Caco-2 (cell line): ENCODE results near the gene ATAD3C. TPM values are rescaled to one million over a fixed set of nuclear protein-coding genes. Genes with fewer than 3 reads are reported as not detected.
"Not testable (repeated sequence)": the region's sequence is repeated elsewhere in the genome, so short reads cannot be mapped to it uniquely, and the experiment has no call there.

Experiments
- BruUV-seq: library from RNA; stranded (reverse); fragments of 400-500 nt; replicated peaks from 2 replicates; lab custom pipeline; 2021; lab: Mats Ljungman, UMichigan
- CTCF ChIA-PET: fragments of 300-600 bp; sonication (Branson Sonifier 250); formaldehyde crosslinking; loops from one replicate; lab custom pipeline; 2022; ENCODE audit warnings: antibody characterized with exemption; lab: Charles Lee
- POLR2A ChIA-PET: fragments of 300-600 bp; sonication (Branson Sonifier 250); formaldehyde crosslinking; loops from one replicate; lab custom pipeline; 2022; ENCODE audit warnings: antibody characterized with exemption; lab: Charles Lee
- DNase-seq, 2 experiments: peaks; one replicate each; pipeline versions ENCODE4 v3.0.0 to v3.0.0-alpha.2; 2020 to 2022
- H3K27me3 ChIP-seq: replicated peaks from 2 replicates; pipeline ENCODE4 v1.6.0; 2011; ENCODE audit warnings: low read length; ENCODE audit not compliant: control insufficient read depth, insufficient read depth
- H3K36me3 ChIP-seq: 2 replicates; pipeline ENCODE4 v1.5.1; 2011; ENCODE audit warnings: low read length; ENCODE audit not compliant: control insufficient read depth, insufficient read depth
- H3K4me1 ChIP-seq: fragments of 250-450 bp; sonication (Bioruptor Pico); 2 replicates; pipeline ENCODE4 v1.5.1; 2020; ENCODE audit warnings: mild to moderate bottlenecking
- H3K4me3 ChIP-seq: 2 replicates; pipeline ENCODE4 v1.5.1; 2011; ENCODE audit warnings: low read depth, mild to moderate bottlenecking, control low read depth, low read length
- H3K9me3 ChIP-seq: fragments of 250-450 bp; sonication (Bioruptor Pico); 2 replicates; pipeline ENCODE4 v1.5.1; 2020; ENCODE audit warnings: mild to moderate bottlenecking, moderate library complexity
- H3K27ac Mint-ChIP-seq: one replicate; pipeline ENCODE4 v1.8.0; 2022; ENCODE audit warnings: mixed read lengths; ENCODE audit not compliant: unreplicated experiment
- H3K27me3 Mint-ChIP-seq: one replicate; pipeline ENCODE4 v1.8.0; 2022; ENCODE audit warnings: mixed read lengths; ENCODE audit not compliant: insufficient read depth, unreplicated experiment
- H3K36me3 Mint-ChIP-seq: one replicate; pipeline ENCODE4 v1.8.0; 2022; ENCODE audit warnings: mild to moderate bottlenecking, mixed read lengths; ENCODE audit not compliant: insufficient read depth, unreplicated experiment
- H3K4me1 Mint-ChIP-seq: one replicate; pipeline ENCODE4 v1.8.0; 2022; ENCODE audit warnings: low read depth, mixed read lengths; ENCODE audit not compliant: unreplicated experiment
- H3K4me3 Mint-ChIP-seq: one replicate; pipeline ENCODE4 v1.8.0; 2022; ENCODE audit warnings: mild to moderate bottlenecking, moderate library complexity, mixed read lengths; ENCODE audit not compliant: unreplicated experiment
- H3K9me3 Mint-ChIP-seq: one replicate; pipeline ENCODE4 v1.8.0; 2022; ENCODE audit warnings: mixed read lengths; ENCODE audit not compliant: unreplicated experiment
- intact Hi-C: fragments of 100-400 bp; cut with micrococcal nuclease; formaldehyde crosslinking; loops from one replicate; pipeline ENCODE4 v1.10.0; 2022; ENCODE audit not compliant: unreplicated experiment
- total RNA-seq: library from RNA; stranded (reverse); gene quantifications from 2 replicates; pipeline ENCODE4 v1.2.3, GENCODE V29; 2022
- TF ChIP-seq, protein P1 (sequence below), 2 experiments: fragments of 200-600 bp in 1 of 2; IDR thresholded peaks; 1 replicate in 1 of 2; 2 replicates in 1 of 2; pipeline versions ENCODE4 v1.5.1 to v1.8.0; 2011 to 2022; ENCODE audit warnings: antibody characterized with exemption in 1 of 2, control low read depth in 1 of 2, inconsistent platforms in 1 of 2, low read depth in 1 of 2, low read length in 1 of 2, mild to moderate bottlenecking in 1 of 2, moderate library complexity in 1 of 2; ENCODE audit not compliant: insufficient read depth in 1 of 2, severe bottlenecking in 1 of 2, unreplicated experiment in 1 of 2

ATAD3C gene
- total RNA-seq, 1 experiment from 2014 or later, result 0.95 TPM

DNA sequence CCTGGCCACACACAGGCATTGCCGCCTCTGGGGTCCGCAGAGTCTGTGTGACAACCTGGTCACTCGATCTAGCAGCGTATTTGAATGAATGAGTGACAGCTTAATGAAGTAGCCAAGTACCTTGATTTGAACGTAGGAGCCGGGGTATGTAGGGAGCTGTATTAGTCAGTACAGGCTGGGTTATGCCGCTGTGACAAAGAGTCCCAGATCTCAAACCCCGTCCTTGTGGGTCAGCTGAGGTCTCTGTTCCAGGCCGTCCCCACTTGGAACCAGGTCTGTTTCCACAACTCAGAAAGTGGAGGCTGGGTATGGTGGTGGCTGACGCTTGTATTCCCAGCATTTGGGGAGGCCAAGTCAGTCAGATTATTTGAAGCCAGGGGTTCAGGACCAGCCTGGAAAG is 42.1 kb downstream of the ATAD3C start:
- Mint-ChIP-seq H3K27ac (no peak overlapping the region), H3K4me1 (no peaks in the 10 kb centered on the region), H3K36me3 (peaks cover 82% of the 10 kb centered on the region), H3K9me3 (no peaks in the 10 kb centered on the region), H3K4me3 (no peak overlapping the region), H3K27me3 (no peaks in the 10 kb centered on the region)
- BruUV-seq, result no TSS peak
- no peak overlapping the region for H3K4me3 ChIP-seq
- peaks cover 4% of the 10 kb centered on the region for H3K36me3 ChIP-seq
- H3K4me1 ChIP-seq, result no peaks in the 10 kb centered on the region
- TF ChIP-seq, protein P1, sequence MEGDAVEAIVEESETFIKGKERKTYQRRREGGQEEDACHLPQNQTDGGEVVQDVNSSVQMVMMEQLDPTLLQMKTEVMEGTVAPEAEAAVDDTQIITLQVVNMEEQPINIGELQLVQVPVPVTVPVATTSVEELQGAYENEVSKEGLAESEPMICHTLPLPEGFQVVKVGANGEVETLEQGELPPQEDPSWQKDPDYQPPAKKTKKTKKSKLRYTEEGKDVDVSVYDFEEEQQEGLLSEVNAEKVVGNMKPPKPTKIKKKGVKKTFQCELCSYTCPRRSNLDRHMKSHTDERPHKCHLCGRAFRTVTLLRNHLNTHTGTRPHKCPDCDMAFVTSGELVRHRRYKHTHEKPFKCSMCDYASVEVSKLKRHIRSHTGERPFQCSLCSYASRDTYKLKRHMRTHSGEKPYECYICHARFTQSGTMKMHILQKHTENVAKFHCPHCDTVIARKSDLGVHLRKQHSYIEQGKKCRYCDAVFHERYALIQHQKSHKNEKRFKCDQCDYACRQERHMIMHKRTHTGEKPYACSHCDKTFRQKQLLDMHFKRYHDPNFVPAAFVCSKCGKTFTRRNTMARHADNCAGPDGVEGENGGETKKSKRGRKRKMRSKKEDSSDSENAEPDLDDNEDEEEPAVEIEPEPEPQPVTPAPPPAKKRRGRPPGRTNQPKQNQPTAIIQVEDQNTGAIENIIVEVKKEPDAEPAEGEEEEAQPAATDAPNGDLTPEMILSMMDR (IDR thresholded peaks at IDR 0.05; ENCODE audit: insufficient read depth in 1 of 2, low read depth in 1 of 2, low read length in 1 of 2, severe bottlenecking in 1 of 2, unreplicated experiment in 1 of 2), result no peak
- ChIA-PET POLR2A (no interaction called here), CTCF (interaction anchor here (1.1 kb wide), 1 partner anchor 13 kb away, joined by 5 read pairs; no protein-coding TSS in a partner anchor)
- H3K9me3 ChIP-seq, result no peaks in the 10 kb centered on the region
- DNase-seq, result no peak
- intact Hi-C loops, result no loop called here
- H3K27me3 ChIP-seq, result no peaks in the 10 kb centered on the region

DNA sequence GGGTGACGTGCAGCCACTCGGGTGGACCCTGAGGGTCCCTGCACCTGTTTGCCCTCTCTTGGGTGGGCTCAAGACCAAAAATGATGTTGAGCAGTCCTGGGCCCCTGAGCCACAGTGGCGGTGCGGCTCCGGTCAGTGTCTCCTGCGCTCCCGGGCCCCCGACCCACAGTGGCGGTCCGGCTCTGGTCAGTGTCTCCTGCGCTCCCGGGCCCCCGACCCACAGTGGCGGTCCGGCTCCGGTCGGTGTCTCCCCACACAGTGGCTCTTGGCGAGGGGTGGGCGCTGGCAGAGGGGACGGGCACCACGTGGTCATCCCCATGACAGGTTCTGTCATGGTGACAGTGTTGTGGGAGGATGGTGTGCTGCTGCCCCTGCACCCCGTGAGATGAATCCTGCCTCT is 44.8 kb downstream of the ATAD3C start:
- H3K27me3 Mint-ChIP-seq, H3K27me3 ChIP-seq, POLR2A ChIA-PET, H3K9me3 ChIP-seq, BruUV-seq, H3K4me3 ChIP-seq, intact Hi-C loops, DNase-seq, H3K4me1 Mint-ChIP-seq, H3K4me1 ChIP-seq, H3K4me3 Mint-ChIP-seq, CTCF ChIA-PET, H3K36me3 ChIP-seq, H3K27ac Mint-ChIP-seq, H3K9me3 Mint-ChIP-seq: not testable (repeated sequence)
- peaks cover 60% of the 10 kb centered on the region for H3K36me3 Mint-ChIP-seq

DNA sequence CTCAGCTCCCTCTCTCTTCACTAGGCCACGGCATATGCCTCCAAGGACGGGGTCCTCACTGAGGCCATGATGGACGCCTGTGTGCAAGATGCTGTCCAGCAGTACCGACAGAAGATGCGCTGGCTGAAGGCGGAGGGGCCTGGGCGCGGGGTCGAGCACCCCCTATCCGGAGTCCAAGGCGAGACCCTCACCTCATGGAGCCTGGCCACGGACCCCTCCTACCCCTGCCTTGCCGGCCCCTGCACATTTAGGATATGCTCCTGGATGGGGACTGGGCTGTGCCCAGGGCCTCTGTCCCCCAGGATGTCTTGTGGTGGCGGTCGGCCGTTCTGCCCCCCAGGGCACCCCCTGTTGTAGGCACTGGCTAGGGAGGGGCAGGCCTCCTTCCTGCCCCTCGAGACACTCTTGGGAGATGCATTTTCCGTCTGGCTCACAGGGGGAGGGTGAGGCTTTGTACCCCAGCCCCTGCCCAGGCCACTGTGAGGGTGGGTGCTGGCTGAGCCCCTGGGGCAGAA is 46.0 kb downstream of the ATAD3C start:
- H3K27ac Mint-ChIP-seq, H3K4me1 Mint-ChIP-seq, H3K27me3 ChIP-seq, H3K4me3 Mint-ChIP-seq, POLR2A ChIA-PET, H3K4me3 ChIP-seq, H3K4me1 ChIP-seq, H3K9me3 ChIP-seq, H3K27me3 Mint-ChIP-seq, BruUV-seq, H3K36me3 ChIP-seq, H3K9me3 Mint-ChIP-seq, CTCF ChIA-PET, DNase-seq, intact Hi-C loops: not testable (repeated sequence)
- H3K36me3 Mint-ChIP-seq, result peaks cover 48% of the 10 kb centered on the region

DNA sequence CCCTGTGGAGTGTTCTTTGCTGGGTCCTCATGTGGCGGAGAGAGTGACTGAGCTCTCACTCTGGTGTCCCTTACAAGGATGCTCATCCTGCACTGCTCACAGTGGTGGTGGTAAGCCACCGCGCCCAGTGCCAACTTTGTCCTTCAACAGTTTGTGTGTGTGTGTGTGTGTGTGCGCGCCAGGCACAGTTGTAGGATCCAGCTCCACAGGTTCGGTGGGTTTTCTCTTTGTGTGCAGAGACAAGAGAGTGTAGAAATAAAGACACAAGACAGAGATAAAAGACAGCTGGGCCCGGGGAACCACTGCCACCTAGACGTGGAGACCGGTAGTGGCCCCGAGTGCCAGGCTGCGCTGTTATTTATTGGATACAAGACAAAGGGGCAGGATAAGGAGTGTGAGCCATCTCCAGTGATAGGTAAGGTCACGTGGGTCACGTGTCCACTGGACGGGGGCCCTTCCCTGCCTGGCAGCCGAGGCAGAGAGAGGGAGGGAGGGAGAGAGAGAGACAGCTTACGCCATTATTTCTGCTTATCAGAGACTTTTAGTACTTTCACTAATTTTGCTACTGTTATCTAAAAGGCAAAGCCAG is 55.4 kb downstream of the ATAD3C start:
- TF ChIP-seq, protein P1 (IDR thresholded peaks at IDR 0.05; ENCODE audit: insufficient read depth in 1 of 2, low read depth in 1 of 2, low read length in 1 of 2, severe bottlenecking in 1 of 2, unreplicated experiment in 1 of 2), result peak; percentile 53 to 61
- POLR2A ChIA-PET, result interaction anchor here (0.5 to 1.0 kb wide), 3 partner anchors 63 to 106 kb away, joined by 3 to 6 read pairs (median 4); partner anchors contain the start of gene CCNL2
- not testable (repeated sequence) for H3K9me3 Mint-ChIP-seq, H3K36me3 ChIP-seq, BruUV-seq, H3K27me3 Mint-ChIP-seq, H3K27me3 ChIP-seq, H3K4me1 Mint-ChIP-seq, H3K4me1 ChIP-seq, H3K9me3 ChIP-seq
- peak; percentile 82 to 88 for DNase-seq
- H3K4me3 ChIP-seq, result peak overlapping the region; percentile 25
- peak overlapping the region; percentile 88 for H3K27ac Mint-ChIP-seq
- H3K4me3 Mint-ChIP-seq, result peak overlapping the region; percentile 87
- CTCF ChIA-PET, result interaction anchor here (0.5 to 1.2 kb wide), 5 partner anchors 13 to 116 kb away, joined by 3 to 5 read pairs (median 3); no protein-coding TSS in a partner anchor
- H3K36me3 Mint-ChIP-seq, result peaks cover 13% of the 10 kb centered on the region
- intact Hi-C loops, result loop anchor here (10.0 kb wide), 1 partner anchor 160 kb away; the partner anchor contains the start of gene DVL1
